HepG2 (cell line): ENCODE results near the gene PTH1R. TPM values are rescaled to one million over a fixed set of nuclear protein-coding genes. Genes with fewer than 3 reads are reported as not detected.

Experiments used
- GTF3A ChIP-seq: sonication (generic); formaldehyde crosslinking; conservative IDR thresholded peaks from 2 replicates; pipeline ENCODE4 v1.4.0; 2020; ENCODE audit warnings: mild to moderate bottlenecking, missing genetic modification reagents
- JUN ChIP-seq: sonication (generic); formaldehyde crosslinking; IDR thresholded peaks from 2 replicates; pipeline ENCODE4 v1.4.0; 2020; ENCODE audit warnings: mild to moderate bottlenecking, missing genetic modification reagents
- PHB2 ChIP-seq: fragments of 450-650 bp; IDR thresholded peaks from 2 replicates; pipeline ENCODE4 v1.6.1; 2018; ENCODE audit not compliant: partially characterized antibody
- RARA ChIP-seq: IDR thresholded peaks from 2 replicates; pipeline ENCODE4 v1.6.1; 2016; ENCODE audit warnings: missing genetic modification reagents, missing compliant biosample characterization
- SOX6 ChIP-seq, 2 experiments: fragments of 450-650 bp in 1 of 2; sonication (generic) in 1 of 2; formaldehyde crosslinking in 1 of 2; IDR thresholded peaks; 2 replicates each; pipeline versions ENCODE4 v1.4.0 to v1.6.1; 2017 to 2020; ENCODE audit warnings: antibody characterized with exemption in 1 of 2, mild to moderate bottlenecking in 1 of 2, missing genetic modification reagents in 1 of 2
- STAG1 ChIP-seq: sonication (generic); formaldehyde crosslinking; IDR thresholded peaks from 2 replicates; pipeline ENCODE4 v1.4.0; 2020; ENCODE audit warnings: missing genetic modification reagents
- THAP11 ChIP-seq: IDR thresholded peaks from 2 replicates; pipeline ENCODE4 v1.6.1; 2016; ENCODE audit warnings: missing biosample characterization, missing genetic modification reagents
- YEATS2 ChIP-seq: sonication (generic); formaldehyde crosslinking; IDR thresholded peaks from 2 replicates; pipeline ENCODE4 v1.4.0; 2020; ENCODE audit warnings: missing genetic modification reagents, borderline replicate concordance
- ZBTB21 ChIP-seq: sonication (generic); formaldehyde crosslinking; IDR thresholded peaks from 2 replicates; pipeline ENCODE4 v1.4.0; 2020; ENCODE audit warnings: missing genetic modification reagents
- ZNF335 ChIP-seq: sonication (generic); formaldehyde crosslinking; IDR thresholded peaks from 2 replicates; pipeline ENCODE4 v1.4.0; 2020; ENCODE audit warnings: missing genetic modification reagents
- ZNF619 ChIP-seq: sonication (generic); formaldehyde crosslinking; IDR thresholded peaks from 2 replicates; pipeline ENCODE4 v1.4.0; 2020; ENCODE audit warnings: mild to moderate bottlenecking, missing genetic modification reagents
- ZNF674 ChIP-seq: sonication (generic); formaldehyde crosslinking; IDR thresholded peaks from 2 replicates; pipeline ENCODE4 v1.5.0; 2020; ENCODE audit warnings: low read depth, mild to moderate bottlenecking, missing genetic modification reagents
- ZNF766 ChIP-seq: sonication (generic); formaldehyde crosslinking; IDR thresholded peaks from 2 replicates; pipeline ENCODE4 v1.5.0; 2020; ENCODE audit warnings: missing genetic modification reagents, borderline replicate concordance
- polyA plus RNA-seq, 8 experiments: library from polyadenylated mRNA; depleted of rRNA in 3 of 8; stranded (reverse) in 7 of 8; unstranded in 1 of 8; fragments of >200 nt; fragmentation: Illumina TruSeq in 4 of 8; extraction: Trizol in 4 of 8; gene quantifications; 2 replicates each; pipeline versions ENCODE4 v1.2.1 to v1.2.3, GENCODE V29; 2011 to 2016; ENCODE audit warnings: low read depth in 4 of 8, missing spikeins in 1 of 8, mixed read lengths in 1 of 8; ENCODE audit not compliant: insufficient read depth in 1 of 8
- total RNA-seq, 5 experiments: library from RNA; depleted of rRNA; stranded (reverse); fragments of >200 nt; fragmentation: Illumina TruSeq; extraction: Trizol; gene quantifications; 2 replicates each; pipeline ENCODE4 v1.2.3, GENCODE V29; 2016; ENCODE audit warnings: low read depth in 1 of 5
- TF ChIP-seq, protein P1 (sequence below): sonication (generic); formaldehyde crosslinking; IDR thresholded peaks from 2 replicates; pipeline ENCODE4 v1.4.0; 2020; ENCODE audit warnings: missing genetic modification reagents
- TF ChIP-seq, protein P2 (sequence below): sonication (generic); formaldehyde crosslinking; conservative IDR thresholded peaks from 2 replicates; pipeline ENCODE4 v1.5.0; 2020; ENCODE audit warnings: missing genetic modification reagents
- TF ChIP-seq, protein P3 (sequence below): sonication (generic); formaldehyde crosslinking; IDR thresholded peaks from 2 replicates; pipeline ENCODE4 v1.5.0; 2020; ENCODE audit warnings: mild to moderate bottlenecking, missing genetic modification reagents, borderline replicate concordance
- TF ChIP-seq, protein P4 (sequence below): sonication (generic); formaldehyde crosslinking; IDR thresholded peaks from 2 replicates; pipeline ENCODE4 v1.4.0; 2020; ENCODE audit warnings: mild to moderate bottlenecking, missing genetic modification reagents
- TF ChIP-seq, protein P5 (sequence below): sonication (generic); formaldehyde crosslinking; conservative IDR thresholded peaks from 2 replicates; pipeline ENCODE4 v1.4.0; 2020; ENCODE audit warnings: mild to moderate bottlenecking, missing genetic modification reagents, moderate library complexity

Gene PTH1R
- total and polyA plus RNA-seq, 2 of the 13 experiments (the other 11 are each of a cell fraction or from before 2014, with no cell fraction given), result not detected

DNA sequence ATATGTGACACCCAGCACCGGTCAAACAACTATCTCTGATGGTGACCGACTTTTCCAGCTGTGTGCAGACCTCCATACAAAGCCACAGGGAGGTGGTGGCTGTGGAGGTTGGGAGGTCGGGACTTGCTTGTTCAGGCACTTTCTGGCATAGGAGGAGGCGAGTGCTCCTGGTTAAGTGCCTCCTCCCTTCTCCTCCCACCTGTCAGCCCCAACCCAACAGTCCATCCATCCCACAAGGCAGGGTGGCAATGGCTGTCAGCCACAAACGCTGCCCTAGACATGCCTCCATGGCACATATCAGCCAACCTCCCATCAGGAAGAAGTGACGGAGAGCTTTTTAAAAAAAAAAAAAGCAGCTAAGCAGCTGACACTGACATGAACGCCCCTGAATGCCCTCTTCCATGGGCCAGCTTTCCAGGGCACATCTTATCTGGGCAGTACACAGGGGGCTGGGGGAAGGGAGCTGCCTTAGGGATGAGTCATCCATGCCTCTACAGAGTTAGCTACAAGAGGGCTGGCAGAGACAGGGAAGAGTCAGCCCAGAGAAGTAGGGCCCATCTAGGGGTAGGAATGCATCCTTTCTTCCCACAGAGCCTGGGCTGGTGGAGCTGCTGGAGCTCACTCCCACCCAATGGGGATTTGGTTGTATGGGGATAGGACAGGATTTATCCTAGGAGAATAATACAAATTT is 57.8 kb downstream of the PTH1R start (continued):
- TF ChIP-seq, protein P1, sequence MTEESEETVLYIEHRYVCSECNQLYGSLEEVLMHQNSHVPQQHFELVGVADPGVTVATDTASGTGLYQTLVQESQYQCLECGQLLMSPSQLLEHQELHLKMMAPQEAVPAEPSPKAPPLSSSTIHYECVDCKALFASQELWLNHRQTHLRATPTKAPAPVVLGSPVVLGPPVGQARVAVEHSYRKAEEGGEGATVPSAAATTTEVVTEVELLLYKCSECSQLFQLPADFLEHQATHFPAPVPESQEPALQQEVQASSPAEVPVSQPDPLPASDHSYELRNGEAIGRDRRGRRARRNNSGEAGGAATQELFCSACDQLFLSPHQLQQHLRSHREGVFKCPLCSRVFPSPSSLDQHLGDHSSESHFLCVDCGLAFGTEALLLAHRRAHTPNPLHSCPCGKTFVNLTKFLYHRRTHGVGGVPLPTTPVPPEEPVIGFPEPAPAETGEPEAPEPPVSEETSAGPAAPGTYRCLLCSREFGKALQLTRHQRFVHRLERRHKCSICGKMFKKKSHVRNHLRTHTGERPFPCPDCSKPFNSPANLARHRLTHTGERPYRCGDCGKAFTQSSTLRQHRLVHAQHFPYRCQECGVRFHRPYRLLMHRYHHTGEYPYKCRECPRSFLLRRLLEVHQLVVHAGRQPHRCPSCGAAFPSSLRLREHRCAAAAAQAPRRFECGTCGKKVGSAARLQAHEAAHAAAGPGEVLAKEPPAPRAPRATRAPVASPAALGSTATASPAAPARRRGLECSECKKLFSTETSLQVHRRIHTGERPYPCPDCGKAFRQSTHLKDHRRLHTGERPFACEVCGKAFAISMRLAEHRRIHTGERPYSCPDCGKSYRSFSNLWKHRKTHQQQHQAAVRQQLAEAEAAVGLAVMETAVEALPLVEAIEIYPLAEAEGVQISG, result peak; percentile 48
- TF ChIP-seq ZNF674 (CRISPR knock-in tag), result no peak
- no peak for TF ChIP-seq ZNF335 (CRISPR knock-in tag)
- peak; percentile 77; the same call in 1 of the 2 replicates for TF ChIP-seq RARA (CRISPR knock-in tag)
- TF ChIP-seq, protein P2, sequence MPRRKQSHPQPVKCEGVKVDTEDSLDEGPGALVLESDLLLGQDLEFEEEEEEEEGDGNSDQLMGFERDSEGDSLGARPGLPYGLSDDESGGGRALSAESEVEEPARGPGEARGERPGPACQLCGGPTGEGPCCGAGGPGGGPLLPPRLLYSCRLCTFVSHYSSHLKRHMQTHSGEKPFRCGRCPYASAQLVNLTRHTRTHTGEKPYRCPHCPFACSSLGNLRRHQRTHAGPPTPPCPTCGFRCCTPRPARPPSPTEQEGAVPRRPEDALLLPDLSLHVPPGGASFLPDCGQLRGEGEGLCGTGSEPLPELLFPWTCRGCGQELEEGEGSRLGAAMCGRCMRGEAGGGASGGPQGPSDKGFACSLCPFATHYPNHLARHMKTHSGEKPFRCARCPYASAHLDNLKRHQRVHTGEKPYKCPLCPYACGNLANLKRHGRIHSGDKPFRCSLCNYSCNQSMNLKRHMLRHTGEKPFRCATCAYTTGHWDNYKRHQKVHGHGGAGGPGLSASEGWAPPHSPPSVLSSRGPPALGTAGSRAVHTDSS (CRISPR knock-in tag), result no peak
- TF ChIP-seq ZNF619, result no peak
- TF ChIP-seq STAG1 (CRISPR knock-in tag), result peak; percentile 23; the same call in 1 of the 2 replicates
- TF ChIP-seq YEATS2 (CRISPR knock-in tag), result peak; percentile 19; the same call in 1 of the 2 replicates
- TF ChIP-seq JUN, result peak; percentile 83; the same call in 1 of the 2 replicates
- TF ChIP-seq THAP11 (CRISPR knock-in tag), result peak; percentile 46; the same call in 1 of the 2 replicates
- no peak for TF ChIP-seq PHB2
- no peak for TF ChIP-seq GTF3A (CRISPR knock-in tag)
- TF ChIP-seq, protein P3, sequence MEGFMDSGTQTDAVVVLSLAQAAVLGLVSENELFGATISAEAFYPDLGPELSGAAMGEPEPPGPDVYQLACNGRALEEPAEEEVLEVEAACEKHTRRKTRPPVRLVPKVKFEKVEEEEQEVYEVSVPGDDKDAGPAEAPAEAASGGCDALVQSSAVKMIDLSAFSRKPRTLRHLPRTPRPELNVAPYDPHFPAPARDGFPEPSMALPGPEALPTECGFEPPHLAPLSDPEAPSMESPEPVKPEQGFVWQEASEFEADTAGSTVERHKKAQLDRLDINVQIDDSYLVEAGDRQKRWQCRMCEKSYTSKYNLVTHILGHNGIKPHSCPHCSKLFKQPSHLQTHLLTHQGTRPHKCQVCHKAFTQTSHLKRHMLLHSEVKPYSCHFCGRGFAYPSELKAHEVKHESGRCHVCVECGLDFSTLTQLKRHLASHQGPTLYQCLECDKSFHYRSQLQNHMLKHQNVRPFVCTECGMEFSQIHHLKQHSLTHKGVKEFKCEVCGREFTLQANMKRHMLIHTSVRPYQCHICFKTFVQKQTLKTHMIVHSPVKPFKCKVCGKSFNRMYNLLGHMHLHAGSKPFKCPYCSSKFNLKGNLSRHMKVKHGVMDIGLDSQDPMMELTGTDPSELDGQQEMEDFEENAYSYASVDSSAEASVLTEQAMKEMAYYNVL (CRISPR knock-in tag), result 0 out of 2 replicates have a peak, but pooled peaks have one; percentile 39
- TF ChIP-seq, protein P4, sequence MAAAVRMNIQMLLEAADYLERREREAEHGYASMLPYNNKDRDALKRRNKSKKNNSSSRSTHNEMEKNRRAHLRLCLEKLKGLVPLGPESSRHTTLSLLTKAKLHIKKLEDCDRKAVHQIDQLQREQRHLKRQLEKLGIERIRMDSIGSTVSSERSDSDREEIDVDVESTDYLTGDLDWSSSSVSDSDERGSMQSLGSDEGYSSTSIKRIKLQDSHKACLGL, result no peak
- TF ChIP-seq ZNF766 (CRISPR knock-in tag), result no peak
- no peak for TF ChIP-seq SOX6 (IDR thresholded peaks at IDR 0.05)
- TF ChIP-seq SOX6 (CRISPR knock-in tag; IDR thresholded peaks at IDR 0.05), result peak; percentile 30; the same call in 1 of the 2 replicates
- TF ChIP-seq, protein P5, sequence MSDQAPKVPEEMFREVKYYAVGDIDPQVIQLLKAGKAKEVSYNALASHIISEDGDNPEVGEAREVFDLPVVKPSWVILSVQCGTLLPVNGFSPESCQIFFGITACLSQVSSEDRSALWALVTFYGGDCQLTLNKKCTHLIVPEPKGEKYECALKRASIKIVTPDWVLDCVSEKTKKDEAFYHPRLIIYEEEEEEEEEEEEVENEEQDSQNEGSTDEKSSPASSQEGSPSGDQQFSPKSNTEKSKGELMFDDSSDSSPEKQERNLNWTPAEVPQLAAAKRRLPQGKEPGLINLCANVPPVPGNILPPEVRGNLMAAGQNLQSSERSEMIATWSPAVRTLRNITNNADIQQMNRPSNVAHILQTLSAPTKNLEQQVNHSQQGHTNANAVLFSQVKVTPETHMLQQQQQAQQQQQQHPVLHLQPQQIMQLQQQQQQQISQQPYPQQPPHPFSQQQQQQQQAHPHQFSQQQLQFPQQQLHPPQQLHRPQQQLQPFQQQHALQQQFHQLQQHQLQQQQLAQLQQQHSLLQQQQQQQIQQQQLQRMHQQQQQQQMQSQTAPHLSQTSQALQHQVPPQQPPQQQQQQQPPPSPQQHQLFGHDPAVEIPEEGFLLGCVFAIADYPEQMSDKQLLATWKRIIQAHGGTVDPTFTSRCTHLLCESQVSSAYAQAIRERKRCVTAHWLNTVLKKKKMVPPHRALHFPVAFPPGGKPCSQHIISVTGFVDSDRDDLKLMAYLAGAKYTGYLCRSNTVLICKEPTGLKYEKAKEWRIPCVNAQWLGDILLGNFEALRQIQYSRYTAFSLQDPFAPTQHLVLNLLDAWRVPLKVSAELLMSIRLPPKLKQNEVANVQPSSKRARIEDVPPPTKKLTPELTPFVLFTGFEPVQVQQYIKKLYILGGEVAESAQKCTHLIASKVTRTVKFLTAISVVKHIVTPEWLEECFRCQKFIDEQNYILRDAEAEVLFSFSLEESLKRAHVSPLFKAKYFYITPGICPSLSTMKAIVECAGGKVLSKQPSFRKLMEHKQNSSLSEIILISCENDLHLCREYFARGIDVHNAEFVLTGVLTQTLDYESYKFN (CRISPR knock-in tag), result 0 out of 2 replicates have a peak, but pooled peaks have one; percentile 23
- no peak for TF ChIP-seq ZBTB21 (CRISPR knock-in tag)
